Measurements from ENCODE around the gene RBBP8NL. TPM values are rescaled to one million over a fixed set of nuclear protein-coding genes. Genes with fewer than 3 reads are reported as not detected.

RBBP8NL gene
- total RNA-seq, 1 experiment from 2014 or later, result not detected

- Histone ChIP-seq H4K20me1 (ENCODE audit: insufficient read depth, low read depth, low read length) (peaks cover 25% of the 10 kb centered on the region; the same call in 1 of the 2 replicates), H3K79me2 (ENCODE audit: low read length) (no peaks in the 10 kb centered on the region), H3K9me3 (ENCODE audit: low read length) (no peaks in the 10 kb centered on the region), H3K4me3 (ENCODE audit: low read length) (no peak overlapping the region), H3K4me2 (ENCODE audit: low read depth, low read length, poor library complexity, severe bottlenecking) (no peak overlapping the region), H3K27me3 (ENCODE audit: low read length) (no peaks in the 10 kb centered on the region), H3K27ac (ENCODE audit: low read length) (no peak overlapping the region), H2AFZ (ENCODE audit: low read length) (no peak overlapping the region), H3K36me3 (ENCODE audit: insufficient read depth, low read length) (no peaks in the 10 kb centered on the region), H3K9ac (ENCODE audit: low read length) (no peak overlapping the region), H3K9me2 (replicated peaks; ENCODE audit: insufficient read depth, low read length) (no peaks in the 10 kb centered on the region), H3K4me1 (ENCODE audit: low read length) (peaks cover 22% of the 10 kb centered on the region)
- no peak for DNase-seq
These were observed 64.1 kb downstream of the RBBP8NL start for GRCh38 chr20:62362991-62363919.

GRCh38 chr20:62362590-62362940, 64.8 kb downstream of the RBBP8NL start:
- Histone ChIP-seq H4K20me1 (ENCODE audit: insufficient read depth, low read depth, low read length) (peaks cover 30% of the 10 kb centered on the region; the same call in 1 of the 2 replicates), H3K27ac (ENCODE audit: low read length) (no peak overlapping the region), H2AFZ (ENCODE audit: low read length) (no peak overlapping the region), H3K4me2 (ENCODE audit: low read depth, low read length, poor library complexity, severe bottlenecking) (no peak overlapping the region), H3K27me3 (ENCODE audit: low read length) (no peaks in the 10 kb centered on the region), H3K4me1 (ENCODE audit: low read length) (peaks cover 15% of the 10 kb centered on the region), H3K4me3 (ENCODE audit: low read length) (no peak overlapping the region), H3K9ac (ENCODE audit: low read length) (no peak overlapping the region), H3K9me2 (replicated peaks; ENCODE audit: insufficient read depth, low read length) (no peaks in the 10 kb centered on the region), H3K79me2 (ENCODE audit: low read length) (no peaks in the 10 kb centered on the region), H3K36me3 (ENCODE audit: insufficient read depth, low read length) (no peaks in the 10 kb centered on the region), H3K9me3 (ENCODE audit: low read length) (no peaks in the 10 kb centered on the region)
- no peak for DNase-seq

GRCh38 chr20:62361799-62362589, 65.3 kb downstream of the RBBP8NL start:
- Histone ChIP-seq H3K4me1 (ENCODE audit: low read length) (peaks cover 12% of the 10 kb centered on the region), H3K9me2 (replicated peaks; ENCODE audit: insufficient read depth, low read length) (no peaks in the 10 kb centered on the region), H4K20me1 (ENCODE audit: insufficient read depth, low read depth, low read length) (peaks cover 32% of the 10 kb centered on the region; the same call in 1 of the 2 replicates), H3K4me2 (ENCODE audit: low read depth, low read length, poor library complexity, severe bottlenecking) (no peak overlapping the region), H2AFZ (ENCODE audit: low read length) (no peak overlapping the region), H3K36me3 (ENCODE audit: insufficient read depth, low read length) (no peaks in the 10 kb centered on the region), H3K4me3 (ENCODE audit: low read length) (no peak overlapping the region), H3K79me2 (ENCODE audit: low read length) (no peaks in the 10 kb centered on the region), H3K9me3 (ENCODE audit: low read length) (no peaks in the 10 kb centered on the region), H3K27ac (ENCODE audit: low read length) (no peak overlapping the region), H3K27me3 (ENCODE audit: low read length) (no peaks in the 10 kb centered on the region), H3K9ac (ENCODE audit: low read length) (no peak overlapping the region)
- no peak for DNase-seq

- peaks cover 7% of the 10 kb centered on the region for H3K4me1 ChIP-seq (ENCODE audit: low read length)
- H2AFZ ChIP-seq (ENCODE audit: low read length), result no peak overlapping the region
- H3K4me3 ChIP-seq (ENCODE audit: low read length), result no peak overlapping the region
- H3K9me2 ChIP-seq (replicated peaks; ENCODE audit: insufficient read depth, low read length), result no peaks in the 10 kb centered on the region
- H3K9ac ChIP-seq (ENCODE audit: low read length), result no peak overlapping the region
- H3K79me2 ChIP-seq (ENCODE audit: low read length), result no peaks in the 10 kb centered on the region
- H3K9me3 ChIP-seq (ENCODE audit: low read length), result no peaks in the 10 kb centered on the region
- H3K27ac ChIP-seq (ENCODE audit: low read length), result no peak overlapping the region
- H3K4me2 ChIP-seq (ENCODE audit: low read depth, low read length, poor library complexity, severe bottlenecking), result no peak overlapping the region
- H3K27me3 ChIP-seq (ENCODE audit: low read length), result no peaks in the 10 kb centered on the region
- no peak for DNase-seq
- H4K20me1 ChIP-seq (ENCODE audit: insufficient read depth, low read depth, low read length), result peaks cover 32% of the 10 kb centered on the region; the same call in 1 of the 2 replicates
- no peaks in the 10 kb centered on the region for H3K36me3 ChIP-seq (ENCODE audit: insufficient read depth, low read length)
These were observed 66.2 kb downstream of the RBBP8NL start for GRCh38 chr20:62360854-62361798.

Other genes with a start within 250 kb of the RBBP8NL start
- gene MTG2, start 244.5 kb downstream of the RBBP8NL start, total RNA-seq (2014; rRNA removed; shearing (Covaris generic); ENCODE audit: low replicate concordance), result 20.2 and 31.5 TPM in 2 replicates
- not detected in 2 replicates for gene HRH3, start 207.3 kb downstream of the RBBP8NL start, total RNA-seq (2014; rRNA removed; shearing (Covaris generic); ENCODE audit: low replicate concordance)
- 19.1 and 22.6 TPM in 2 replicates for gene OSBPL2, start 189.0 kb downstream of the RBBP8NL start, total RNA-seq (2014; rRNA removed; shearing (Covaris generic); ENCODE audit: low replicate concordance)
- gene ADRM1, start 124.5 kb downstream of the RBBP8NL start, total RNA-seq (2014; rRNA removed; shearing (Covaris generic); ENCODE audit: low replicate concordance), result 53.5 and 109 TPM in 2 replicates
- gene LAMA5, start 60.2 kb downstream of the RBBP8NL start, total RNA-seq (2014; rRNA removed; shearing (Covaris generic); ENCODE audit: low replicate concordance), result 3.2 and 17.5 TPM in 2 replicates
- 1,523 and 2,619 TPM in 2 replicates for gene RPS21, start 40.4 kb downstream of the RBBP8NL start, total RNA-seq (2014; rRNA removed; shearing (Covaris generic); ENCODE audit: low replicate concordance)
- gene CABLES2, start 20.3 kb downstream of the RBBP8NL start, total RNA-seq (2014; rRNA removed; shearing (Covaris generic); ENCODE audit: low replicate concordance), result 7.2 and 7.6 TPM in 2 replicates
- not detected in 2 replicates for gene GATA5, start 48.5 kb upstream of the RBBP8NL start, total RNA-seq (2014; rRNA removed; shearing (Covaris generic); ENCODE audit: low replicate concordance)
- gene SLCO4A1, start 215.0 kb upstream of the RBBP8NL start, total RNA-seq (2014; rRNA removed; shearing (Covaris generic); ENCODE audit: low replicate concordance), result 0.72 TPM in 1 of 2 replicates, not detected in the other